Lung (tissue), 12 donors: ENCODE measurements around the gene HOXD9. TPM values are rescaled to one million over a fixed set of nuclear protein-coding genes. Genes with fewer than 3 reads are reported as not detected.

Experiments
- ATAC-seq: fragments of 200-7000 bp; cut with Tn5 transposase; one replicate; pipeline ENCODE4 v1.9.1; 2020; ENCODE audit warnings: moderate number of reproducible peaks; ENCODE audit not compliant: insufficient read depth, low FRiP score
- DNase-seq, 3 donors: peaks; one replicate each; pipeline ENCODE4 v3.0.0-alpha.2; 2013 to 2017
- H3K27ac ChIP-seq, 2 donors: one replicate each; pipeline ENCODE4 v1.5.1; 2013; ENCODE audit warnings: mild to moderate bottlenecking in 2 of 2, moderate library complexity in 2 of 2, control low read depth in 1 of 2, inconsistent platforms in 1 of 2, low read depth in 1 of 2, low read length in 1 of 2
- H3K27me3 ChIP-seq, 3 donors: one replicate each; pipeline ENCODE4 v1.5.1; 2013; ENCODE audit warnings: low read length in 2 of 3; ENCODE audit not compliant: control insufficient read depth in 3 of 3, insufficient read depth in 3 of 3
- H3K36me3 ChIP-seq, 4 donors: one replicate each; pipeline ENCODE4 v1.5.1; 2013; ENCODE audit warnings: low read length in 4 of 4, mild to moderate bottlenecking in 1 of 4, moderate library complexity in 1 of 4; ENCODE audit not compliant: control insufficient read depth in 4 of 4, insufficient read depth in 4 of 4
- H3K4me1 ChIP-seq, 5 donors: one replicate each; pipeline ENCODE4 v1.5.1; 2013; ENCODE audit warnings: low read length in 5 of 5, mild to moderate bottlenecking in 2 of 5, moderate library complexity in 1 of 5; ENCODE audit not compliant: control insufficient read depth in 5 of 5, insufficient read depth in 5 of 5
- H3K4me3 ChIP-seq: one replicate; pipeline ENCODE4 v1.5.1; 2013; ENCODE audit warnings: mild to moderate bottlenecking, control low read depth, moderate library complexity
- H3K9ac ChIP-seq, 2 donors: one replicate each; pipeline ENCODE4 v1.5.1; 2013; ENCODE audit warnings: low read length in 2 of 2, control low read depth in 1 of 2; ENCODE audit not compliant: insufficient read depth in 1 of 2
- H3K9me3 ChIP-seq, 4 donors: one replicate each; pipeline ENCODE4 v1.5.1; 2013; ENCODE audit warnings: low read length in 3 of 4, mild to moderate bottlenecking in 1 of 4, moderate library complexity in 1 of 4; ENCODE audit not compliant: control insufficient read depth in 4 of 4, insufficient read depth in 3 of 4
- WGBS, 2 donors: extraction: QIAGEN DNeasy Blood & Tissue Kit; methylation state at CpG; one replicate each; pipeline ENCODE4 v1.1.7; 2013; 5-methylcytosine and 5-hydroxymethylcytosine counted together
- polyA plus RNA-seq, 2 donors: library from polyadenylated mRNA; stranded (reverse); fragments of 200-250 nt; gene quantifications; one replicate each; pipeline ENCODE4 v1.2.1, GENCODE V29; 2013
- total RNA-seq, 2 donors: library from RNA; depleted of rRNA in 1 of 2; stranded (reverse); fragments of >200 nt in 1 of 2; gene quantifications; one replicate each; pipeline ENCODE4 v1.2.1, GENCODE V29; 2014 to 2021
- TF ChIP-seq, protein P1 (sequence below): IDR thresholded peaks from 2 replicates; pipeline ENCODE4 v1.5.1; 2012; ENCODE audit warnings: mild to moderate bottlenecking; ENCODE audit errors: control extremely low read depth, extremely low read depth
- donor health status: control.
- donor health status: control.
- donor health status: Bipolar disorder and iron deficiency.
- donor health status: healthy.
- donor health status: DM: yes; HTN: yes; CAD: no.

HOXD9 gene
- total and polyA plus RNA-seq, 4 donors: 0.29 to 0.80 (median 0.51) TPM

DNA sequence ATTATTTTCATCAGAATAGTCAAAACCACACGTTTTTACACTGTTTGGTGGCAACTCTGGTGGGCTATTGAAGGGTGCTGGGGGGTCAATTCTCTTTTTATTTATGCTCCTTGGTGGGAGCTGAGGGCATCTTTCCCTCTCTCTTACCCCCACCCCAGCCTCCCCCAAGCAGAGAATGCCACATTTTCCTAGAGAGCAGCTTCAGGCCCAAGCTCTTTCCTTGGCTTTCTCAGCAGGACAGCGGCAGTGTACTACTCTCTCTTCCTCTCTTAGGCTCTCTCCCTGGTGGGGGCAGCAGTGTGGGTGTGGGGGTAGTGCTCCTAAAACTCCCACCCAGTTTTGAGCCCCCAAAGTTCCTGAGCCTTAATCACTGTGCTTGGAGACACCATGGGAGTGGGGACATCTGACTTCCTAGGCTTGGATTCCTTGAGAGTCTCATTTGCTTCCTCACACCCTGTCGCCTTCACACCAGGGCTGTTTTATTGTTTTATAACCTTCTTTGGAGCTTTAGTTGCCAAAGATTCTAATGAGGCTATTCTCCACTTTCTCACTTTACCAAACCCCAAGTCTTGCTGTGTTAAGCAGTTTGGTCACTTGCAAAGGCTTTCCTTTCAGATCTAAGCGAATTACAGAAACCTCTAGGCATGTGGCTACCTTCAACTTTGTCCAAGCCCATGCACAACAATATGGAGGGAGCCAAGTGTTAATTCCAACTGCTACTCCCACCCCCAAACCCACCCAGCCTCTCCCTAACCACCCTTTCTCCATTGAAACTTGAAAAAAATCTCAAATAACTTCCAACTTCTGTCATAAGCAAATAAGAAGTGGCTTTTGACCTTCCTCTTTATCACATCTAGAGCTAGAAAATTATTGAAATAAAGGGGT is 22.8 kb downstream of the HOXD9 start:
- H3K9ac ChIP-seq: no peak overlapping the region
- H3K4me3 ChIP-seq: no peak overlapping the region
- TF ChIP-seq, protein P1, sequence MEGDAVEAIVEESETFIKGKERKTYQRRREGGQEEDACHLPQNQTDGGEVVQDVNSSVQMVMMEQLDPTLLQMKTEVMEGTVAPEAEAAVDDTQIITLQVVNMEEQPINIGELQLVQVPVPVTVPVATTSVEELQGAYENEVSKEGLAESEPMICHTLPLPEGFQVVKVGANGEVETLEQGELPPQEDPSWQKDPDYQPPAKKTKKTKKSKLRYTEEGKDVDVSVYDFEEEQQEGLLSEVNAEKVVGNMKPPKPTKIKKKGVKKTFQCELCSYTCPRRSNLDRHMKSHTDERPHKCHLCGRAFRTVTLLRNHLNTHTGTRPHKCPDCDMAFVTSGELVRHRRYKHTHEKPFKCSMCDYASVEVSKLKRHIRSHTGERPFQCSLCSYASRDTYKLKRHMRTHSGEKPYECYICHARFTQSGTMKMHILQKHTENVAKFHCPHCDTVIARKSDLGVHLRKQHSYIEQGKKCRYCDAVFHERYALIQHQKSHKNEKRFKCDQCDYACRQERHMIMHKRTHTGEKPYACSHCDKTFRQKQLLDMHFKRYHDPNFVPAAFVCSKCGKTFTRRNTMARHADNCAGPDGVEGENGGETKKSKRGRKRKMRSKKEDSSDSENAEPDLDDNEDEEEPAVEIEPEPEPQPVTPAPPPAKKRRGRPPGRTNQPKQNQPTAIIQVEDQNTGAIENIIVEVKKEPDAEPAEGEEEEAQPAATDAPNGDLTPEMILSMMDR: no peak
- peaks cover 14 to 93% (median 89%) of the 10 kb centered on the region in 3 donors for H3K27me3 ChIP-seq
- H3K36me3 ChIP-seq: no peaks in the 10 kb centered on the region
- DNase-seq (no peak), ATAC-seq (no peak)
- WGBS, 2 donors: 49 to 57% methylated on average over 4 of the region's 4 CpGs
- H3K27ac ChIP-seq: no peak overlapping the region
- H3K9me3 ChIP-seq: peaks cover 0 to 7% (median 0%) of the 10 kb centered on the region in 4 donors
- H3K4me1 ChIP-seq: peaks cover 0 to 5% (median 0%) of the 10 kb centered on the region in 5 donors

- Histone ChIP-seq H3K27me3 (peaks cover 14 to 97% (median 94%) of the 10 kb centered on the region in 3 donors), H3K9ac (no peak overlapping the region), H3K36me3 (no peaks in the 10 kb centered on the region), H3K4me1 (peaks cover 0 to 1% (median 0%) of the 10 kb centered on the region in 5 donors), H3K9me3 (peaks cover 0 to 7% (median 0%) of the 10 kb centered on the region in 4 donors), H3K4me3 (no peak overlapping the region), H3K27ac (no peak overlapping the region)
- TF ChIP-seq, protein P1: no peak
- ATAC-seq: no peak
- no peak for DNase-seq
- 26 to 29% methylated on average over 6 of the region's 6 CpGs for WGBS, 2 donors
These were observed 23.6 kb downstream of the HOXD9 start for GRCh38 chr2:176146101-176146500.

DNA sequence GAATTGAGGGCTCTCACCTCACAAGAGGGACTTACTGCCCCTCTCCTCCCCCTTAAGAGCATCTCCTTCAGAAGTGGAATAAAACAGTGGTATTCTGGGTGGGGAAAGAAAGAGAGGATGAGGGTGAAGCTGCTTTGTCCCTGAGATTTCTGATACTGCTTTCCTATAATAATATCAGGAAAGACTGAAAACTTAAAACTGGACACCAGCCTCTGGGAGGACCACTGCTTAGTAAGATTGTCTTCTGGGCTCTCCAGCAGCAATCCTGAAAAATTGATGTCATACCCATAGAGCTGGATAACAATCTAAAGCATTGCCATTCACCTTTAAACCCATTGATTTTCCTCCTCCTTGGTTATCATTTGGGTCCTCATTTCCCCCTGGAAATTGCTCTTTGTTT is 24.1 kb downstream of the HOXD9 start:
- DNase-seq: no peak
- no peak overlapping the region for H3K9ac ChIP-seq
- ATAC-seq: no peak
- H3K4me1 ChIP-seq: peaks cover 0 to 3% (median 0%) of the 10 kb centered on the region in 5 donors
- TF ChIP-seq, protein P1: no peak
- H3K4me3 ChIP-seq: no peak overlapping the region
- H3K36me3 ChIP-seq: no peaks in the 10 kb centered on the region
- H3K27me3 ChIP-seq: peaks cover 16 to 96% (median 92%) of the 10 kb centered on the region in 3 donors
- peaks cover 0 to 7% (median 0%) of the 10 kb centered on the region in 4 donors for H3K9me3 ChIP-seq
- H3K27ac ChIP-seq: no peak overlapping the region
